ENCODE measurements around the gene RGS4. TPM values are rescaled to one million over a fixed set of nuclear protein-coding genes. Genes with fewer than 3 reads are reported as not detected.

RGS4 gene
- not detected in 5 replicates for total RNA-seq (2022; extraction: Qiagen RNA extraction)

DNA sequence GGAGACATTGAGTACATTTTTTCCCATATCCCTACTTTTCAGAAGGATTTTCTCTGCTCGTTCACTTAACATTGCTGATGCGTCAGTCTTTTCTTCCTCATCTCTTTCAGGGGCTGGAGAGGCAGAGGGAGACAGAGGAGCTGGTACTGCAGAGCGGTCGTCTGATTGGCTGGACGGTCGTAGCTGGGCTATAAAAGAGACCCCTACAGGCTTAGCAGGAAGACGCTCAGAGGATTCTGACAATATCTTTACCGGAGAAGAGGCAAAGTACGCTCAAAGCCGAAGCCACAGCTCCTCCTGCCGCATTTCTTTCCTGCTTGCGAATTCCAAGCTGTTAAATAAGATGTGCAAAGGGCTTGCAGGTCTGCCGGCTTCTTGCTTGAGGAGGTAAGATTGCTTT, at the start of gene RGS4:
RGS4 (plus strand) TSS at position 220 of the 400 bp plus-strand sequence; CDS start at position 344, 124 bp downstream.

Other genes starting within 250 kb of the RGS4 start
- gene CCDC190, start 208.2 kb upstream of the RGS4 start, total RNA-seq (2022; extraction: Qiagen RNA extraction) = not detected in 5 replicates
- 0.16 to 2.0 TPM (median 0.64 TPM) in 5 replicates for gene RGS5, start 133.6 kb downstream of the RGS4 start, total RNA-seq (2022; extraction: Qiagen RNA extraction)

Data from A549 treated with Mapracorat at 1 μM for 4 hours (cell line).